Stomach (tissue), 19 donors: Measurements from ENCODE around the gene CLIP4. TPM values are rescaled to one million over a fixed set of nuclear protein-coding genes. Genes with fewer than 3 reads are reported as not detected.

Experiments used
- DNase-seq, 2 donors: peaks; one replicate each; pipeline versions ENCODE4 v3.0.0 to v3.0.0-alpha.2; 2013 to 2019
- H3K27ac ChIP-seq, 5 donors: fragments of 200-600 bp in 4 of 5; sonication (generic) in 4 of 5; one replicate each; pipeline ENCODE4 v1.5.1; 2013 to 2019; ENCODE audit warnings: mild to moderate bottlenecking in 1 of 5, moderate library complexity in 1 of 5
- H3K27me3 ChIP-seq, 3 donors: fragments of 200-600 bp; sonication (generic); one replicate each; pipeline ENCODE4 v1.5.1; 2017 to 2019; ENCODE audit warnings: mixed run types in 1 of 3
- H3K36me3 ChIP-seq, 4 donors: fragments of 200-600 bp; sonication (generic); 1 replicate in 3 of 4; 2 replicates in 1 of 4; pipeline ENCODE4 v1.5.1; 2016 to 2019
- H3K4me1 ChIP-seq, 4 donors: fragments of 200-600 bp; sonication (generic); one replicate each; pipeline ENCODE4 v1.5.1; 2016 to 2019
- H3K4me3 ChIP-seq, 4 donors: fragments of 200-600 bp; sonication (generic) in 3 of 4; one replicate each; pipeline ENCODE4 v1.5.1; 2016 to 2019; ENCODE audit warnings: mild to moderate bottlenecking in 1 of 4
- H3K9me3 ChIP-seq, 4 donors: fragments of 200-600 bp; sonication (generic); one replicate each; pipeline ENCODE4 v1.5.1; 2016 to 2019
- EP300 ChIP-seq: sonication (generic); formaldehyde crosslinking; IDR thresholded peaks from one replicate; pipeline ENCODE4 v1.6.1; 2017; ENCODE audit warnings: antibody characterized with exemption
- POLR2A ChIP-seq, 4 donors: fragments of 450-650 bp; IDR thresholded peaks; one replicate each; pipeline ENCODE4 v1.6.1; 2016; ENCODE audit warnings: antibody characterized with exemption in 4 of 4, control low read depth in 2 of 4, mild to moderate bottlenecking in 1 of 4, moderate library complexity in 1 of 4
- POLR2AphosphoS5 ChIP-seq, 3 donors: sonication (generic); formaldehyde crosslinking; IDR thresholded peaks; one replicate each; pipeline ENCODE4 v1.6.1; 2016; ENCODE audit warnings: antibody characterized with exemption in 3 of 3
- WGBS, 5 donors: extraction: QIAGEN DNeasy Blood & Tissue Kit in 3 of 5; methylation state at CpG; one replicate each; pipeline versions ENCODE4 v1.1.5 to v1.1.7; 2013 to 2018; 5-methylcytosine and 5-hydroxymethylcytosine counted together
- intact Hi-C: fragments of 100-400 bp; cut with DNase I; formaldehyde crosslinking; loops from one replicate; pipeline ENCODE4 v1.15.1; 2023; ENCODE audit warnings: low total_unique reads
- long read RNA-seq, 10 donors: transcript quantifications; one replicate each; lab custom pipeline, GENCODE V29; 2026
- polyA plus RNA-seq, 3 donors: library from polyadenylated mRNA; stranded (reverse); fragments of 200-250 nt; gene quantifications; one replicate each; pipeline ENCODE4 v1.2.3, GENCODE V29; 2013
- total RNA-seq, 5 donors: library from RNA; depleted of rRNA; stranded (reverse); fragments of >200 nt; gene quantifications; one replicate each; pipeline versions ENCODE4 v1.1.0 to v1.2.3, GENCODE V29; 2014 to 2016
- TF ChIP-seq, protein P1 (sequence below), 7 experiments: fragments of 450-650 bp in 4 of 7; fragments of 200-600 bp in 3 of 7; sonication (generic) in 3 of 7; IDR thresholded peaks; one replicate each; pipeline ENCODE4 v1.5.1; 2016 to 2019; ENCODE audit warnings: antibody characterized with exemption in 7 of 7, control low read depth in 2 of 7, mild to moderate bottlenecking in 1 of 7
- donor health status: healthy with polysubstance abuse.
- donor health status: Bipolar disorder and iron deficiency.
- donor health status: healthy.

CLIP4 gene, protein sequence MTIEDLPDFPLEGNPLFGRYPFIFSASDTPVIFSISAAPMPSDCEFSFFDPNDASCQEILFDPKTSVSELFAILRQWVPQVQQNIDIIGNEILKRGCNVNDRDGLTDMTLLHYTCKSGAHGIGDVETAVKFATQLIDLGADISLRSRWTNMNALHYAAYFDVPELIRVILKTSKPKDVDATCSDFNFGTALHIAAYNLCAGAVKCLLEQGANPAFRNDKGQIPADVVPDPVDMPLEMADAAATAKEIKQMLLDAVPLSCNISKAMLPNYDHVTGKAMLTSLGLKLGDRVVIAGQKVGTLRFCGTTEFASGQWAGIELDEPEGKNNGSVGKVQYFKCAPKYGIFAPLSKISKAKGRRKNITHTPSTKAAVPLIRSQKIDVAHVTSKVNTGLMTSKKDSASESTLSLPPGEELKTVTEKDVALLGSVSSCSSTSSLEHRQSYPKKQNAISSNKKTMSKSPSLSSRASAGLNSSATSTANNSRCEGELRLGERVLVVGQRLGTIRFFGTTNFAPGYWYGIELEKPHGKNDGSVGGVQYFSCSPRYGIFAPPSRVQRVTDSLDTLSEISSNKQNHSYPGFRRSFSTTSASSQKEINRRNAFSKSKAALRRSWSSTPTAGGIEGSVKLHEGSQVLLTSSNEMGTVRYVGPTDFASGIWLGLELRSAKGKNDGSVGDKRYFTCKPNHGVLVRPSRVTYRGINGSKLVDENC
- total RNA-seq: 10 to 100 TPM in 4 of 5 donors, 1 to 10 TPM in 1; 9.6 to 69.6 (median 22.2) TPM
- 10 to 100 TPM in 1 of 3 donors, 1 to 10 TPM in 2; 6.8 to 12.1 (median 7.0) TPM for polyA plus RNA-seq
- long read RNA-seq, donor 1: 0 reads
- long read RNA-seq, donor 2: 0 reads
- long read RNA-seq, donor 3: 0 reads
- long read RNA-seq, donor 4, full-length matches to known transcripts: 1 of 1 reads
- long read RNA-seq, donor 4, partial matches to known transcripts: 0 of 1 reads
- long read RNA-seq, donor 4, other reads (novel, unspliced or antisense): 0 of 1 reads
- long read RNA-seq, donor 5: 0 reads
- long read RNA-seq, donor 6: 0 reads
- long read RNA-seq, donor 7, full-length matches to known transcripts: 2 of 2 reads
- long read RNA-seq, donor 7, partial matches to known transcripts: 0 of 2 reads
- long read RNA-seq, donor 7, other reads (novel, unspliced or antisense): 0 of 2 reads
- long read RNA-seq, donor 8: 0 reads
- long read RNA-seq, donor 9: 0 reads
- long read RNA-seq, donor 10: 0 reads

DNA sequence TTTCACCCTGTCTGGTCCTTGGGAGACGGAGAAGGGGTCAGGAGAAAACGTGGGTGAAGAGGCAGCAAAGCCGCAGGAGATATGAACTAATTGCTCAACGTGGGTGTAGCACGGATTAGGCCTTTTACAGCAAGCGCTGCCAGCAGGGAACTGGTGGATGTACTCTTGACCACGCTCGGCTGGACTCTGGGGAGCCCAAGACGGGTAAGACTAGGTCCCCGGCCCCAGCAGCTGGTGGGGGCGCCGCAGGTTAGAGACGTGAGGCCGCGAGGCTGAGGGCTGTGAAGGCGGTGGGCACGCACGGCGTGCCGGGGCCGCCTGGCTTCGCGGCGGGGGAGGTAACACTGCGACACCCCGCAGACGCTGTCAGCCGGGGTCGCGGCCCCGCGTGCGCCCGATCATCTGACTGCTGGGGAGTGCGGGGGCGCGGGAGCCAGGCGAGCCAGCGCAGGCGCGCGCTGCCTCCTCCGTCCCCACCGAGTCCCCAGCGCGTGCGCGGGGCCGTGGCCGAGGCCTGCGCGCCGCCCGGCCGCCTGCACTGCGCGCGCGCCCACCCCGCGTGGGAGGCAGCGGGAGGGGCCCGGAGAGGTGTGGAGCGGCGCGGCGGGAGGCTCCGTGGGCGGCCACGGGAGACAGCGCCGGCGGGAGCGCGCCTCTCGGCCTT, at the start of gene CLIP4:
Gene CLIP4 (plus strand): TSS at position 470 of the 664 bp plus-strand sequence. CDS start 5,974 bp downstream, outside the sequence.
- no peaks in the 10 kb centered on the region for H3K9me3 ChIP-seq
- intact Hi-C loops: no loop called here
- H3K4me1 ChIP-seq: peaks cover 8 to 48% (median 20%) of the 10 kb centered on the region in 4 donors
- peak; percentile 34 to 85 for DNase-seq
- no peak for TF ChIP-seq POLR2A (IDR thresholded peaks at IDR 0.05)
- H3K27ac ChIP-seq: peak within 1 kb of the TSS; percentile 60 to 94 (median 90)
- no peaks in the 10 kb centered on the region for H3K36me3 ChIP-seq
- peak within 1 kb of the TSS; percentile 69 to 89 (median 74) for H3K4me3 ChIP-seq
- peaks cover 0 to 19% (median 3%) of the 10 kb centered on the region in 3 donors for H3K27me3 ChIP-seq
- 2 to 19% (median 3%) methylated on average over 6 to 76 of the region's 76 CpGs for WGBS, 5 donors

DNA sequence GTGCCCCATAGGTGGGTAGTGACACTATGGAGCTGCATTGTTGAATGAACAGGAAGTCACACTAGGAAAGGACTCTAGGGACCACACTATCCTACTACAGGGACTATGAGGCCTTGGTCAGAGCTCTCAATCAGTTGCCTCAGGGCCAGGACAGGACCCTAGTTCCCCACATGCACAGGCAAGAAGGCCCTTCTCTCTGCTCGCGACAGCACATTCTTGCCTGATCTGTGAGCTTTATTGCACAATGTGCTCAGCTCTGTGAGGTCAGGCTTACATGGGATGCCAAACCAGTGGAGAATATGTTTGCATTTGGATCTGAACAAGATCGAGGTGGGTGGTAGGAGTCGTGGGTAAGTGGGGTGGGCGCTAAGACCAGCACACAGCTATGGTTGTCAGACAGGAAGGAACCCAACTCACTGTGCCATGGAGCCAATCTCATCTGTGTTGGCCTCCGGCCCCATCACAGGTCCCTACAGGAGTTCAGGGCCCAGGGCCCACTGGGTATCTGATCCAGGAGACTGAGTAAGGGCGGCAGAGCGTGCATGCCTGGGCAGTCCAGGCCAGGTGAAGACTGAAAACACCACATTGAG, 48.8 kb upstream of the CLIP4 start:
- TF ChIP-seq POLR2A (IDR thresholded peaks at IDR 0.05): no peak
- TF ChIP-seq, protein P1, sequence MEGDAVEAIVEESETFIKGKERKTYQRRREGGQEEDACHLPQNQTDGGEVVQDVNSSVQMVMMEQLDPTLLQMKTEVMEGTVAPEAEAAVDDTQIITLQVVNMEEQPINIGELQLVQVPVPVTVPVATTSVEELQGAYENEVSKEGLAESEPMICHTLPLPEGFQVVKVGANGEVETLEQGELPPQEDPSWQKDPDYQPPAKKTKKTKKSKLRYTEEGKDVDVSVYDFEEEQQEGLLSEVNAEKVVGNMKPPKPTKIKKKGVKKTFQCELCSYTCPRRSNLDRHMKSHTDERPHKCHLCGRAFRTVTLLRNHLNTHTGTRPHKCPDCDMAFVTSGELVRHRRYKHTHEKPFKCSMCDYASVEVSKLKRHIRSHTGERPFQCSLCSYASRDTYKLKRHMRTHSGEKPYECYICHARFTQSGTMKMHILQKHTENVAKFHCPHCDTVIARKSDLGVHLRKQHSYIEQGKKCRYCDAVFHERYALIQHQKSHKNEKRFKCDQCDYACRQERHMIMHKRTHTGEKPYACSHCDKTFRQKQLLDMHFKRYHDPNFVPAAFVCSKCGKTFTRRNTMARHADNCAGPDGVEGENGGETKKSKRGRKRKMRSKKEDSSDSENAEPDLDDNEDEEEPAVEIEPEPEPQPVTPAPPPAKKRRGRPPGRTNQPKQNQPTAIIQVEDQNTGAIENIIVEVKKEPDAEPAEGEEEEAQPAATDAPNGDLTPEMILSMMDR (IDR thresholded peaks at IDR 0.05): no peak
- no peak for TF ChIP-seq EP300
- TF ChIP-seq POLR2AphosphoS5 (IDR thresholded peaks at IDR 0.05): peak in 1 of 3 donors; percentile 50
- H3K4me1 ChIP-seq: peaks cover 0 to 44% (median 29%) of the 10 kb centered on the region in 4 donors
- H3K27ac ChIP-seq: peak overlapping the region in 3 of 5 donors; percentile 57 to 71 (median 71)
- no peak for DNase-seq
- intact Hi-C loops: no loop called here
- no peaks in the 10 kb centered on the region for H3K36me3 ChIP-seq
- H3K27me3 ChIP-seq: no peaks in the 10 kb centered on the region
- H3K9me3 ChIP-seq: no peaks in the 10 kb centered on the region
- no peak overlapping the region for H3K4me3 ChIP-seq
- 68 to 87% (median 78%) methylated on average over 4 to 8 of the region's 8 CpGs for WGBS, 5 donors

DNA sequence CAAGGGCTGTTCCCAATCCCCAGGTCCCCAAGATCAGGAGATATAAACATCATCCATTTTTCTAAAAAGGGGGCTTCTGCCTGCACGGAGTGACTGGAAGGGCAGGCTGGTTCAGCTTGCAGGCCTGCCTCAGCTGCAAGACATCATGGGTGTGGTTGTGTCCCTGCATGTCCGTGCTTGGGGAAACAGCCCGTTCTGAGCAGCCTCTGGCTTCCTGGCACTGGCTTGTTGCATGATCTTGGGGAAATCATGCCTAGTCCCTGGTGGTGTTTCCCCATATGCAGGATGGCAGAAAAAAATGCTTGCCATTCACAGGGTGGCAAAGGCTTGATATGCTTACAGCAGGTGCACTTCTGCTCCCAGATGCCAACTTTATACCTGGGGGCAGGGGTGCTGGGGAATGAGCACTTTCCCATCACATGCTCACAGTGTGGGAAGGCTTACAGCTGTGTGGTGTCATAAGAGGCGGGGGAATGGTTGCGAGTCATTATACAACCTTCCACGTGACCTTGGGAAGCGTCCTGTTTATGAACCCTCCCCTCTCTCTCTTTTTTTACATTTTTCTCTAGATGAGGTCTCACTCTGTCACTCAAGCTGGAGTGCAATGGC, 48.1 kb upstream of the CLIP4 start:
- intact Hi-C loops: no loop called here
- Histone ChIP-seq H3K4me3 (no peak overlapping the region), H3K4me1 (peaks cover 0 to 44% (median 29%) of the 10 kb centered on the region in 4 donors), H3K36me3 (no peaks in the 10 kb centered on the region), H3K27me3 (no peaks in the 10 kb centered on the region), H3K27ac (peak overlapping the region in 3 of 5 donors; percentile 57 to 71 (median 71)), H3K9me3 (no peaks in the 10 kb centered on the region)
- peak in 1 of 2 donors; percentile 42 for DNase-seq
- 46 to 79% (median 64%) methylated on average over 6 to 7 of the region's 7 CpGs for WGBS, 5 donors
- TF ChIP-seq POLR2A (IDR thresholded peaks at IDR 0.05): no peak
- TF ChIP-seq EP300: no peak
- no peak for TF ChIP-seq POLR2AphosphoS5 (IDR thresholded peaks at IDR 0.05)
- TF ChIP-seq, protein P1 (IDR thresholded peaks at IDR 0.05): no peak

DNA sequence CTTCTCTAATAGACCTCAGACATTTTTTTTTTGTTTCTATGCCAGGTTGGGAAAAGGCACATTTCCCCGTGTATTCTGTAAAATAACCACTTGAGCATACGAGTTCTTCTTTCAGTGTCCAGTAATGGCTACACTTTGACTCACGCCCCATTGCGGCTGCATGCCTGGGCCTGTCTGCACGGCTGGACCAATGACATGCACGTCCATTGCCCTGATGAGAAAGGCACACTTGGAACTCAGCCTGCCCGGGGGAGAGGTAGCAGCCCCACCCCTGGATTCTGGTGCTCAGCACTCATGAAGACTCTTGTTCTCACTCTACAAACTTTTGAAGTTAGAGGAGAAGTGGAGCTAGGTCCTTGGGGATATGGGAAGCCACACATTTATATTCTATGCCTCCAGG, 46.7 kb upstream of the CLIP4 start:
- WGBS, 5 donors: 85 to 88% (median 86%) methylated on average over 7 of the region's 7 CpGs
- TF ChIP-seq POLR2AphosphoS5 (IDR thresholded peaks at IDR 0.05) (no peak), POLR2A (IDR thresholded peaks at IDR 0.05) (no peak), EP300 (no peak)
- TF ChIP-seq, protein P1 (IDR thresholded peaks at IDR 0.05): no peak
- intact Hi-C loops: no loop called here
- DNase-seq: no peak
- no peaks in the 10 kb centered on the region for H3K27me3 ChIP-seq
- H3K9me3 ChIP-seq: no peaks in the 10 kb centered on the region
- no peak overlapping the region for H3K27ac ChIP-seq
- H3K36me3 ChIP-seq: no peaks in the 10 kb centered on the region
- no peak overlapping the region for H3K4me3 ChIP-seq
- peaks cover 0 to 34% (median 20%) of the 10 kb centered on the region in 4 donors for H3K4me1 ChIP-seq
